Parathyroid adenoma (tissue), 2 donors: Measurements from ENCODE around the gene SLC25A22.

Source experiments
- H2AFZ ChIP-seq: fragments of 300-600 bp; sonication (generic); one replicate; pipeline ENCODE4 v1.7.0; 2017; ENCODE audit warnings: antibody characterized with exemption, mild to moderate bottlenecking
- H3K27ac ChIP-seq: fragments of 300-600 bp; sonication (generic); one replicate; pipeline ENCODE4 v1.7.0; 2017
- H3K27me3 ChIP-seq: fragments of 300-600 bp; sonication (generic); one replicate; pipeline ENCODE4 v1.7.0; 2017; ENCODE audit warnings: low read length; ENCODE audit not compliant: control insufficient read depth, insufficient read depth
- H3K36me3 ChIP-seq: fragments of 300-600 bp; sonication (generic); one replicate; pipeline ENCODE4 v1.7.0; 2017; ENCODE audit warnings: low read length; ENCODE audit not compliant: control insufficient read depth, insufficient read depth
- H3K4me1 ChIP-seq: fragments of 300-600 bp; sonication (generic); one replicate; pipeline ENCODE4 v1.7.0; 2017; ENCODE audit warnings: control low read depth
- H3K4me2 ChIP-seq: fragments of 300-600 bp; sonication (generic); one replicate; pipeline ENCODE4 v1.7.0; 2017; ENCODE audit warnings: low read length
- H3K4me3 ChIP-seq: fragments of 300-600 bp; sonication (generic); one replicate; pipeline ENCODE4 v1.7.0; 2017; ENCODE audit warnings: low read depth, low read length
- H3K79me2 ChIP-seq: fragments of 300-600 bp; sonication (generic); one replicate; pipeline ENCODE4 v1.7.0; 2017; ENCODE audit warnings: control low read depth
- H3K9ac ChIP-seq: fragments of 300-600 bp; sonication (generic); one replicate; pipeline ENCODE4 v1.7.0; 2017; ENCODE audit warnings: mild to moderate bottlenecking
- H3K9me3 ChIP-seq: fragments of 300-600 bp; sonication (generic); one replicate; pipeline ENCODE4 v1.7.0; 2017; ENCODE audit warnings: low read length; ENCODE audit not compliant: control insufficient read depth
- CTCF ChIP-seq: fragments of 300-600 bp; sonication (generic); IDR thresholded peaks from one replicate; pipeline ENCODE4 v1.7.0; 2017; ENCODE audit warnings: antibody characterized with exemption, mild to moderate bottlenecking
- donor health status: primary hyperparathyroidism.

Gene SLC25A22

GRCh38 chr11:791658-792534 is 6.2 kb downstream of the SLC25A22 start:
- no peaks in the 10 kb centered on the region for H3K9me3 ChIP-seq
- no peaks in the 10 kb centered on the region for H3K79me2 ChIP-seq
- no peaks in the 10 kb centered on the region for H3K27me3 ChIP-seq
- H3K4me3 ChIP-seq, result no peak overlapping the region
- H3K4me1 ChIP-seq, result peaks cover 3% of the 10 kb centered on the region
- H3K4me2 ChIP-seq, result no peak overlapping the region
- no peak for TF ChIP-seq CTCF
- H3K27ac ChIP-seq, result no peak overlapping the region
- H3K9ac ChIP-seq, result no peak overlapping the region
- H2AFZ ChIP-seq, result no peak overlapping the region
- no peaks in the 10 kb centered on the region for H3K36me3 ChIP-seq

- Histone ChIP-seq H3K9ac (no peak overlapping the region), H3K4me3 (no peak overlapping the region), H3K4me1 (no peaks in the 10 kb centered on the region), H3K79me2 (no peaks in the 10 kb centered on the region), H3K36me3 (no peaks in the 10 kb centered on the region), H3K27ac (no peak overlapping the region), H3K4me2 (no peak overlapping the region), H3K27me3 (no peaks in the 10 kb centered on the region), H2AFZ (no peak overlapping the region), H3K9me3 (no peaks in the 10 kb centered on the region)
- no peak for TF ChIP-seq CTCF
Observed at GRCh38 chr11:790721-791564, 7.1 kb downstream of the SLC25A22 start.

- no peak within 1 kb of the TSS for H3K9ac ChIP-seq
- no peaks in the 10 kb centered on the region for H3K4me1 ChIP-seq
- no peak for TF ChIP-seq CTCF
- H3K27me3 ChIP-seq, result no peaks in the 10 kb centered on the region
- H3K36me3 ChIP-seq, result no peaks in the 10 kb centered on the region
- H3K9me3 ChIP-seq, result no peaks in the 10 kb centered on the region
- no peak within 1 kb of the TSS for H3K4me3 ChIP-seq
- H3K79me2 ChIP-seq, result no peaks in the 10 kb centered on the region
- H3K4me2 ChIP-seq, result no peak within 1 kb of the TSS
- no peak within 1 kb of the TSS for H3K27ac ChIP-seq
- H2AFZ ChIP-seq, result no peak within 1 kb of the TSS
Observed at GRCh38 chr11:789943-790342, 8.1 kb downstream of the SLC25A22 start, which contains the start of gene CEND1. CEND1 (minus strand) TSS chr11:790090; CDS start chr11:788576, 1,514 bp downstream.

DNA sequence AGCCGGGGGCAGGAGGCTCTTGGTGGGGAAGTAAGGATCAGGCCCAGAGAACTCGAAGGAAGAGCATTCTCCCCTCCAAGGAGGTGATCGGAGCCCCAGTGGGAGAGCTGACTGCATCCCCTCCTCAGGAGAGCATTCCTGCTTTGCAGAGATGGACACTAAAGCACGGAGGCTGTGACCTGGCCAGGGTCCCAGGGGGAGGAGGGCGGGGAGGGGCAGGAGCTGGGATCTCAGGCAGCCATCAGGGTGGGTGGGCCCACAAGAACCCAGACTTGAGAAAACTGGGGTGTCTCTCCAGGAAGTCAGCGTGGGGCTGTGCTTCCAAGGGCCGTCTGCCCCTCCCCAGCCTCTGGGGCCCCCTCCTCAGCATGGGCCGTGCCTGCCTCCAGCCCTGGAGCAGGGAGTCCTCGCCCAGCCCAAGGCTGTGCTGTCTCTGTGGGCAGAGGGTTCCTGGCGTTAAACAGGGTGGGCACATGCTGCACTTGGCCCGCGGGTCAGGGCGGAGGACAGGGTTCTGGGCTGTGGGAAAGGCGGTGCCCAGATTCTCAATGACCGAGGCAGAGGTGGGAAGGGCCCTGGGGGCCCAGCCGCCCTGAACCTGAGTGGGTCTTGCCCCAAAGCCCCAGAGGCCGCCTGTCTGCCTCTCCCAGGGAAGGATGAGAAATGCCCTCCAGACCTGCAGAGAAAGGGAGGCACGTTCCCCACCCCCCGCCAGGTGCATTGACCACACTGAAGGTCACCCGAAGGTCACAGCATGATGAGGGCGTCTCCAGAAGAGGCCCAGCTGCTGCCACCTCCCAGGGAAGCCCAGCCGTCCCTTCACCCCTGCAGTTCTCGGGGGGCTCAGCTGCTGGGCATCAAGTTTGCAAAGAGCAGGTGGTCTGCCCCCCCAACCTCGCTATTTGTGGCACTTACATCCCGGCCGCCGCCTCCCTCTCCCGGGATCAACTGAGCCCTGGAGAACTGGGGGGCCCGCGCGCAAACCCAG is 8.8 kb downstream of the SLC25A22 start:
- Histone ChIP-seq H3K27me3 (no peaks in the 10 kb centered on the region), H3K9ac (no peak overlapping the region), H3K4me3 (no peak overlapping the region), H3K4me1 (no peaks in the 10 kb centered on the region), H3K79me2 (no peaks in the 10 kb centered on the region), H2AFZ (no peak overlapping the region), H3K36me3 (no peaks in the 10 kb centered on the region), H3K4me2 (no peak overlapping the region), H3K9me3 (no peaks in the 10 kb centered on the region), H3K27ac (no peak overlapping the region)
- no peak for TF ChIP-seq CTCF
